Fibroblast of villous mesenchyme (primary cell): ENCODE measurements around the gene SVOP. TPM values are rescaled to one million over a fixed set of nuclear protein-coding genes. Genes with fewer than 3 reads are reported as not detected.
A peak's percentile ranks its signal among the peaks of the same experiment; 100 is the strongest.
"Not testable (repeated sequence)": the region's sequence is repeated elsewhere in the genome, so short reads cannot be mapped to it uniquely, and the experiment has no call there.

Source experiments
- DNase-seq: peaks from one replicate; pipeline ENCODE4 v3.0.0-alpha.2; 2010; ENCODE audit warnings: low read depth
- H3K4me3 ChIP-seq: 2 replicates; pipeline ENCODE4 v1.5.1; 2011; ENCODE audit warnings: low read depth, mild to moderate bottlenecking, low read length
- small RNA-seq: library from RNA; depleted of rRNA; stranded (forward); fragments of <200 nt; gene quantifications from one replicate; pipeline ENCODE3, GENCODE V24; 2012
- total RNA-seq: library from RNA; depleted of rRNA; stranded (reverse); fragments of >200 nt; gene quantifications from 2 replicates; pipeline ENCODE4 v1.2.3, GENCODE V29; 2012
- TF ChIP-seq, protein P1 (sequence below): IDR thresholded peaks from 2 replicates; pipeline ENCODE4 v1.5.1; 2012; ENCODE audit warnings: low read depth, mild to moderate bottlenecking, low read length; ENCODE audit not compliant: insufficient read depth

Gene SVOP
- total RNA-seq, 1 donor, result not detected

DNA sequence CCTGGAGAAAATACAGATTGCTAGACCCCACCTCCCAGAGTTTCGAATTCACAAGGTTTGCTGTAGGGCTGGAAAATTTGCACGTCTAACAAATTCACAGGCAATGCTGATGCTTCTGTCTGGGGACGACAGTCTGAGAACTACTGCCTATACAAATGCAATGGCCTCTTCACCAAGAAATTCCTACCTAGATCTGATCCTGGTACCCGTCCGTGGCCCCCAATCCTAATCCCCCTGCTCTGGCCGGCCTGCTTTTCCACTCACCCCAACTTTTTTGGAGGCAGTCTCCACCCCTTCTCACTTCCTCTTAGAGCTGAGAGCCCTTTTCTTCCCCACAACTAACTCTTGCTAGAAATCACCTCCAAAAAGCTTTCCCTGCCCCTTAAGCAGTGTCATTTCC is 160.4 kb downstream of the SVOP start:
- TF ChIP-seq, protein P1, sequence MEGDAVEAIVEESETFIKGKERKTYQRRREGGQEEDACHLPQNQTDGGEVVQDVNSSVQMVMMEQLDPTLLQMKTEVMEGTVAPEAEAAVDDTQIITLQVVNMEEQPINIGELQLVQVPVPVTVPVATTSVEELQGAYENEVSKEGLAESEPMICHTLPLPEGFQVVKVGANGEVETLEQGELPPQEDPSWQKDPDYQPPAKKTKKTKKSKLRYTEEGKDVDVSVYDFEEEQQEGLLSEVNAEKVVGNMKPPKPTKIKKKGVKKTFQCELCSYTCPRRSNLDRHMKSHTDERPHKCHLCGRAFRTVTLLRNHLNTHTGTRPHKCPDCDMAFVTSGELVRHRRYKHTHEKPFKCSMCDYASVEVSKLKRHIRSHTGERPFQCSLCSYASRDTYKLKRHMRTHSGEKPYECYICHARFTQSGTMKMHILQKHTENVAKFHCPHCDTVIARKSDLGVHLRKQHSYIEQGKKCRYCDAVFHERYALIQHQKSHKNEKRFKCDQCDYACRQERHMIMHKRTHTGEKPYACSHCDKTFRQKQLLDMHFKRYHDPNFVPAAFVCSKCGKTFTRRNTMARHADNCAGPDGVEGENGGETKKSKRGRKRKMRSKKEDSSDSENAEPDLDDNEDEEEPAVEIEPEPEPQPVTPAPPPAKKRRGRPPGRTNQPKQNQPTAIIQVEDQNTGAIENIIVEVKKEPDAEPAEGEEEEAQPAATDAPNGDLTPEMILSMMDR, result no peak
- DNase-seq, result no peak

DNA sequence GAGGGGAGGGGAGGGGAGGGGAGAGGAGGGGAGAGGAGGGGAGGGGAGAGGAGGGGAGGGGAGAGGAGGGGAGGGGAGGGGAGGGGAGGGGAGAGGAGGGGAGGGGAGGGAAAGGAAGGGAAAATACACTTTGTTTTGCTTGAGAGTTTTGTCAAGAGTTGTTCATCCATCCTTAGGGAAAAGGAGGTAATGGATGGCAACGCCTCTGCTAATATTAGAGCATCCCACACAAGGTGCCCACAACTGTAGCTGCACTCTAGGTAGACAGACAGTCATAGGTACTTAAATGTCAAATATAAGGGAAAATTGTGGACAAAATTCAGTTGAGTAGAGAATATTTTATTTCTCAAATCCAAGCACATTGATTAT is 161.0 kb downstream of the SVOP start:
- no peak for DNase-seq
- TF ChIP-seq, protein P1, result no peak
- H3K4me3 ChIP-seq, result no peak overlapping the region

More for the DNA sequence above, 160.4 kb downstream of the SVOP start:
- no peak overlapping the region for H3K4me3 ChIP-seq

DNA sequence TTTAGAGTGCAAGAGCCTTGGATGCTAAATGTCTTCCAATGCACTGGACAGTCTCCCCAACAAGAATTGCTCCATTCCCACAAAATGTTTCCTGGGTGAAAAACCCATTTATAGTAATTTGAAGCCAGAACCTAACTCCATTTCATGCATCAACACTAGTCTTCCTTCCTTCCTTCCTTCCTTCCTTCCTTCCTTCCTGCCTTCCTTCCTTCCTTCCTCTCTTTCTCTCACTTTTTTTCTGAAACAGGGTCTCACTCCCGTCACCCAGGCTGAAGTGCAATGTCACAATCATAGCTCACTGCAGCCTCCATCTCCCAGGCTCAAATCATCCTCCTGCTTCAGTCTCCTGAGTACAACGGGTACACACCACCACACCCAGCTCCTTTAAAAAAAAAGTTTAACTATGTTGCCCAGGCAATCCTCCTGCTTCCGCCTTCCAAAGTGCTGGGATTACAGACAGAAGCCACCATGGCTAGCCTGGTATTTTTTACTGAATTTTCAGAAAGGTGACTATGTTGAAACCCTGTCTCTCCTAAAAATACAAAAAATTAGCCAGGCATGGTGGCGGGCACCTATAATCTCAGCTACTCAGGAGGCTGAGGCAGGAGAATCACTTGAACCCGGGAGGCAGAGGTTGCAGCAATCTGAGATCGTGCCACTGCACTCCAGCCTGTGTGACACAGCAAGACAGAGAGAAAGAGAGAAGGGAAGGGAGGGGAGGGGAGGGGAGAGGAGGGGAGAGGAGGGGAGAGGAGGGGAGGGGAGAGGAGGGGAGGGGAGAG is 161.5 kb downstream of the SVOP start:
- H3K4me3 ChIP-seq, DNase-seq: not testable (repeated sequence)

DNA sequence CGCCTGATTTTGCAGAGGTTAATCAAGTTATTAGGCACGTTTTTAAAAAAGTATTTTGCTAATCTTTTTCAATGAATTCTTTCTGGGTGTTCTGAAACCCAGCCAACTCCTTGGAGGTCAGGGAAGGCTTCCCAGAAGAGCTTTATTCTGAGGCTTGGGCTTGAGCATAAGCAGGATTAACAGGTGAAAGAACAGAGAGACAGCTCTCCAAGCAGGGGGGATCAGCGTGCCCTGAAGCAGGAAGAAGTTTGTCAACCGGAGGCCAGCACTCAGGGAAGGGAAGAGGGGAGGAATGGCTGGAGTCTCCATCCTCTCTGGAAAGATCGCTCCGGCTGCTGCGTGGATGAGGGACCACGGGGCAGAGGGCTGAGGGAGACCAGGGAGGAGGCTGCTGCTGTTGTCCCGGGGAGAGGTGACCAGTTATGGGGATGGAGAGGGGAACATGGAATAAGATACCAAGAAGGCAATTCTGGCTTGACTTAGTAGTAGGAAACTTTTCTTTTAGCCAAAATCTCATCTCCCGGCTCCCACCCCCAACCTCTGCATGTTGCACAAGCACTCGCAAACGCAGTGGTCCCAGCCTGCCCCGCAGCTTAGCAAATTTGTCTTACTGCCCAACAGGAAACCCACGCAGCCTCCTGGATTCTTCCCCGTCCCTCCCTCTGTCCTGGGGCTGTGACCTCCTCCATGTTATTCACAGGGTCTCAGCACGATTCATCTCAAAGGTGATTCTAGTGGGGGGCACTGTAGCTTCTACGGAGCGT is 162.4 kb downstream of the SVOP start:
- DNase-seq, result peak; percentile 22
- TF ChIP-seq, protein P1, result no peak
- H3K4me3 ChIP-seq, result peak overlapping the region; percentile 57

Small RNA genes lying within 50 kb of the gene (small RNA-seq; reads per million reads assigned to genes)
- gene AC190387.1, result not detected
- not detected for gene RNA5SP372
- not detected for gene RNU6-361P

Other genes with a start within 250 kb of the SVOP start
- 27.2 and 34.1 TPM in 2 replicates for gene SSH1, start 163.5 kb downstream of the SVOP start, total RNA-seq
- gene DAO, start 141.0 kb downstream of the SVOP start, total RNA-seq, result not detected in 2 replicates
- gene USP30, start 31.5 kb upstream of the SVOP start, total RNA-seq, result 8.4 and 9.1 TPM in 2 replicates
- 13.2 and 16.0 TPM in 2 replicates for gene ALKBH2, start 72.4 kb upstream of the SVOP start, total RNA-seq
- 16.4 and 31.5 TPM in 2 replicates for gene UNG, start 76.5 kb upstream of the SVOP start, total RNA-seq
- 3.9 and 5.5 TPM in 2 replicates for gene ACACB, start 95.5 kb upstream of the SVOP start, total RNA-seq